ENCODE measurements around the gene CALCB.

Gene CALCB

GRCh38 chr11:15123849-15124248 lies 50.5 kb downstream of the CALCB start:
- Histone ChIP-seq H3K9ac (ENCODE audit: low read length) (no peak overlapping the region), H4K20me1 (ENCODE audit: insufficient read depth, low read length) (no peaks in the 10 kb centered on the region), H3K4me1 (ENCODE audit: low read length) (no peaks in the 10 kb centered on the region), H3K79me2 (ENCODE audit: low read length) (no peaks in the 10 kb centered on the region), H3K36me3 (replicated peaks; ENCODE audit: low read depth, low read length) (no peaks in the 10 kb centered on the region), H3K9me3 (ENCODE audit: insufficient read depth, low read length) (no peaks in the 10 kb centered on the region), H3K27me3 (ENCODE audit: low read depth, low read length) (peaks cover 21% of the 10 kb centered on the region), H3K4me3 (ENCODE audit: low read length) (no peak overlapping the region), H2AFZ (ENCODE audit: low read depth, low read length) (no peak overlapping the region), H3K27ac (ENCODE audit: low read length) (no peak overlapping the region), H3K4me2 (ENCODE audit: low read length) (no peak overlapping the region)
- TF ChIP-seq CTCF (IDR thresholded peaks at IDR 0.05; ENCODE audit: low read depth, low read length) = no peak
- no peak for TF ChIP-seq EZH2phosphoT487 (IDR thresholded peaks at IDR 0.05; ENCODE audit: low read depth)

GRCh38 chr11:15124528-15124927 lies 51.1 kb downstream of the CALCB start:
- H3K36me3 ChIP-seq (replicated peaks; ENCODE audit: low read depth, low read length) = no peaks in the 10 kb centered on the region
- no peaks in the 10 kb centered on the region for H3K4me1 ChIP-seq (ENCODE audit: low read length)
- H4K20me1 ChIP-seq (ENCODE audit: insufficient read depth, low read length) = no peaks in the 10 kb centered on the region
- H3K9ac ChIP-seq (ENCODE audit: low read length) = no peak overlapping the region
- no peak overlapping the region for H3K4me2 ChIP-seq (ENCODE audit: low read length)
- H3K27me3 ChIP-seq (ENCODE audit: low read depth, low read length) = peaks cover 21% of the 10 kb centered on the region
- no peak overlapping the region for H2AFZ ChIP-seq (ENCODE audit: low read depth, low read length)
- TF ChIP-seq CTCF (IDR thresholded peaks at IDR 0.05; ENCODE audit: low read depth, low read length) (no peak), EZH2phosphoT487 (IDR thresholded peaks at IDR 0.05; ENCODE audit: low read depth) (no peak)
- H3K9me3 ChIP-seq (ENCODE audit: insufficient read depth, low read length) = no peaks in the 10 kb centered on the region
- H3K79me2 ChIP-seq (ENCODE audit: low read length) = no peaks in the 10 kb centered on the region
- no peak overlapping the region for H3K27ac ChIP-seq (ENCODE audit: low read length)
- no peak overlapping the region for H3K4me3 ChIP-seq (ENCODE audit: low read length)

- Histone ChIP-seq H3K27me3 (ENCODE audit: low read depth, low read length) (peaks cover 24% of the 10 kb centered on the region), H3K27ac (ENCODE audit: low read length) (no peak overlapping the region), H3K9me3 (ENCODE audit: insufficient read depth, low read length) (no peaks in the 10 kb centered on the region), H2AFZ (ENCODE audit: low read depth, low read length) (no peak overlapping the region), H3K9ac (ENCODE audit: low read length) (no peak overlapping the region), H3K79me2 (ENCODE audit: low read length) (no peaks in the 10 kb centered on the region), H3K36me3 (replicated peaks; ENCODE audit: low read depth, low read length) (no peaks in the 10 kb centered on the region), H3K4me1 (ENCODE audit: low read length) (no peaks in the 10 kb centered on the region), H3K4me3 (ENCODE audit: low read length) (no peak overlapping the region), H3K4me2 (ENCODE audit: low read length) (no peak overlapping the region), H4K20me1 (ENCODE audit: insufficient read depth, low read length) (no peaks in the 10 kb centered on the region)
- TF ChIP-seq EZH2phosphoT487 (IDR thresholded peaks at IDR 0.05; ENCODE audit: low read depth) = no peak
- no peak for TF ChIP-seq CTCF (IDR thresholded peaks at IDR 0.05; ENCODE audit: low read depth, low read length)
Observed at GRCh38 chr11:15127341-15127740, 53.9 kb downstream of the CALCB start.

Measured in OCI-LY3 (cell line).